ENCODE data around the gene PIK3C3.
"Not testable (repeated sequence)": the region's sequence is repeated elsewhere in the genome, so short reads cannot be mapped to it uniquely, and the experiment has no call there.

Gene PIK3C3

DNA sequence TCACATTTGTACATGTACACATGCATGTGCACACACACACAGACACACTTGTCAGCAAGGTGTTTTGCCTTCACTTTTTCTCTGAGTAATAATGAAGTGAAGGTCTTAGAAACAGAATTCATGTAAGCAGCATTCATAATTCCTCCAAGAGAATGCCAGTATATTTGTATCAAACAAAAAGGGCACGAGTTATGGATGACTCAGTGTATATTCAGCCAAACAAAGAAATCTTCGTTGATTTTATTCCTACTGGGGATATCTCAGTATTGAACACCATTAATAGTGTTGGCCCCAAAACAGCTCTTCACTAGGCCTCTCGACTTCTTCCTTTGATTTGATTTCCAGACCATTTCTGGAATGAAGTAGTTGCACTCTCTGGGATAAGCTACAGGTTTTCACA, 125.3 kb downstream of the PIK3C3 start:
- no peak for DNase-seq

DNA sequence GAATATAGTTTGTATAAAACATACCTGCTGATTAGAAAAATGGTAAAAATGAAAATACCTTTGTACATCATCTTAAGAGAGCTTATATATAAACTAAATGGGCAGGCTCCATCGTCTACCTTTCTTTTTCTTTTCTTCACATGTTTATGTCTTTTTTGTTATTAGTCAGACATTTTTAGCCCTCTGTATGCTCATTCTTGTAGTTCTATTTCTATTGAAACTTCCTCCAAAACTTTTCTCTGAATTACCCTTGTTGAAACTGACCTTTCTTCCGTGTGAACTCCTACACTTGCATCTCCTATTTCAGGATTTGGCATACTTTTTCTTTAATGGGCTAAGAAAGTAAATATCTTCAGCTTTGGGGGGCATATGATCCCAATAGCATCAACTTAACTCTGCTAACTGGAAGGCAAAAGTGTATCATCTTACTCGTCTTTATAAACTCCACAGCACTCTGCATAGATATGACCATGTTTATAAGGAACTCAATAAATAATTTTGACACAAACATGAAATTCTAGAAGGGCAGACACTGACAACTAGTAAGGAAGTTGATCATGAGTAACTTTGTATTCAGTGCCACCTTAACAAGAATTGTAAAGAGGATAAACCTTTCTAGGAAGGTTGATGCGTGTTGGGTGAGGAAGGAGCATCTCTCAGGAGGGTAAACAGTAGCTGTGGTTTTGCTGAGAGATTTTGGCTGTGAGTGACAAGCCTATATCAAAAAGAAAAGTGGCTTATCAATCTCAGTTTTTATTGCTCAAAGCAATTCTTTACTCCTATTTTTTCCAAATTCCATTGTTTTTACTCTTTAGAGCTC, 127.6 kb downstream of the PIK3C3 start:
- no peak for DNase-seq

DNA sequence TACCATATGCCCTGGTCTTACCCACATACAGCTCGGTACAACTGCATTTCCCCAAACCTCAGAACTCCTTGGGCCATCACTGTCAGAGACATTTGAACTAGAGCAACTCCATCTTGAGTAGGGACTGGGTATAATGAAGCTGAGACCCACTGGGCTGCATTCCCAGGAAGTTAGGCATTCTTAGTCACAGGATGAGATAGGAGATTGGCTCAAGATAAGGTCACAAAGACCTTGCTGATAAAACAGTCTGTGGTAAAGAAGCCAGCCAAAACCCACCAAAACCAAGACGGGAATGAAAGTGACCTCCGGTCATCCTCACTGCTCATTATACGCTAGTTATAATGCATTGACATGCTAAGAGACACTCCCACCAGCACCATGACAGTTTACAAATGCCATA, 131.3 kb downstream of the PIK3C3 start:
- peak; percentile 38 for DNase-seq

DNA sequence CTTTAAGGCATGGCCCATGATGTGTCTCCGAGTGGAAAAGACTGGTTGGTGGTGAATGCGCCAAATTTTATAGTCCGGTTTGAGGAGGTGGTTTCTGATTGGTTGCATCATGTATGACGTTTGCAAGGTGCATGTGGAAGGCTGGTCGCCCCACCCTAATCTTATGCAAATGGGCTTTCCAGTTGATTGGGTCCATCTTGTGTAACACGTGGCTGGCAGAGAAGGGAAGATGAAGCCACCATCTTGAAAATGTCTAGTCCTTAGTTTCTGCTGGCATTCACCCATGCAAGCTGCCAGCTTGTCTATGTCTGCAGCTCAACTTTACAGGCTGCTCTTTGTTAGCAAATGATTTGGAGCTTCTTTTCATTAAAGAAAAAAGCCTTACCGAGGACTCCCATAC, 132.2 kb downstream of the PIK3C3 start:
- DNase-seq: no peak

DNA sequence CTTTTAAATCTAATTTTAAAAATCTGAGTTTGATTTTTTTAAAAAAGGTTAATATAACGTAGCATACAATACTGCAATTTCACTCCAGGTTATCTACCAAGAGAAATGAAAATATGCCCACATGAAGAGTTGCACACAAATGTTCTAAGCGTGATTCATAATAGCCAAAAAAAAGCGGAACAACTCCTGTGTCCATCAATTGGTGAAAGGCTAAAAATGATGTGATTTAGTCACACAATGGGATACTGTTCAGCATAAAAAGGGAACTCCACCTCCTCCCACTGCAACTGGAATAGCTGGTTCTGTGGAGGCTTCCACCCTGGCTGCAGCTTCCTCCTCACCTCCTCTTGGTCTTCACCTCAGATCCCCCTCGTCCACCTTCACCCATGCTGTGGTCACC, 132.8 kb downstream of the PIK3C3 start:
- DNase-seq: no peak

DNA sequence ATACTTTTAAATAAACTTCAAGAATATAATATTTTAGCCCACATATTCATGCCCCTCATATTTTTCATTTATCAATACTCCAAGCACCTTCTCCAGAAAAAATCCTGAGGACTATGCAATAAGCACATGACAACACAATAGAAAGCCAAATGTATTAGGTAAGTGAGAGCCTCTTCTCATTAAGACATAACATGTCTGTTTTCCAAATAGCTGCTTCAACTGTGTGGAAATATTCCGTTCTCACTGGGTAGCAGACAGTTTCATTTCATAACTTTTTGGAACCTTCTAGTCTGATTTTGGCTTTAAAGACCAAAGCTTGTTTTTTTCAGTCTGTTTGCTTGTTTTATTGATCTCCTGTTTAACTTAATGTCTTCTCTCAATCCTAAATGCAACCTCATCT, 137.8 kb downstream of the PIK3C3 start:
- no peak for DNase-seq

DNA sequence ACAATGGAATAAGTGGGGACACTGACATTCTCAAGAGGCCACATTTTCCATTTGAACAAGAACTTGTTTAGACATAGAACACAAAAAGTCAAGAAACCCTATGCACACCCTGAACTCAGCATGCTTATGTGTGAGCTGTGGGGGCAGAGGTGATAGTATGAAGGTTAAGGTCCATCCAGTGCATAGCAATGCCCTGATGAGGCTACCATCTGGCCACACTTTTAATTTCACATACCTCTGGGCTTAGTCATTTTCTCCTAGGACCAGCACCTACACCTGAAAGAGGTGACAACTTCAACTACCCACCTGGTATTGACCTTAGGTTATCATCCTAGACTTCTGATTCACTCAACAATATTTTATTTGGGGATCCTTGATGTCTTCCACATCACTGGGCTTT, 139.8 kb downstream of the PIK3C3 start:
- no peak for DNase-seq

DNA sequence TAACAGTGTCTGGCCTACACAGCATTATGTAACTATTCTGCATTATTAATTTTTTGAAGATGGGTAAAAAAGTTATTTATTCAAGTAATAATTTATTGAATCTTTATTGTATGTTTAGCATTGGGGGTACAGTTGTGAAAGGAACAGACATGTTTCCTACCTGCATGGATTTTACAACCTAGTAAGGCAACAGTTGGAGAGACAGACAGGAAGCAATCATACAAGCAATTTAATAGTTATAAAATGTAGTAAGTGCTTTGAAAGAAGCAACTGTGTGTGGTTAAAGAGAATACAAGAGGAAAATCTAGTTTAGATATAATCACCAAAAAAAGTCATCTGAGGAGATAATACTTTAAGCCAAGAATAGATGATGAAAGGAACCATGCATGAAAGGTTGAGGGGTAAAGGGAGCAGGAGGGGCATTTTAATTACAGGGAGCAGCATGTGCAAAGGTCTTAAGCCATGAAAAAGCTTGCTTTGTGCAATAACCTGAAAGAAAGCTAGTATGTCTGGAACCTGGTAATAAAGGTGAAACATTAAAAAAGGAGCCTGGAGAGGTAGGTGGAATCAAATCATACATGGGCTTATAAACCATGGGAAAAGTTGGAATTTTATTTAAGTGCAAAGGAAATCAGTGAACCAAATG, 140.8 kb downstream of the PIK3C3 start:
- DNase-seq: no peak

DNA sequence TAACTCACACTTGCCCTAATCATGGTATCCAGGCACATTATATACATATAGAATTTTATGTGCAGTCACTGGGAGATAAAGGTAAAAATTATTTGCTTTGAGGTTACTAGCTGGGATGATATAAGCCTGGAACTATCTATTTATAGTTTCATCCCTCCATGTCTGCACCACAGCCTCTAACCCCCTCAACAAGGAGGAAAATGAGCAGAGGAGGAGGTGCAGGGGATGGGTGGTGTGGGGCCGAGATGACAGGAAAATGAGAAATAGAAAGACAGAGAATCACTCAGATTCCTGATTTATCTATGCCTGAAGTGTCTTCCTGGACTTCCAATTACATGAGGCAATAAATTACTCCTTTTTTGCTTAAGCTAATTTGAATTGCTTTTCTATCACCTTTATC, 145.2 kb downstream of the PIK3C3 start:
- no peak for DNase-seq

DNA sequence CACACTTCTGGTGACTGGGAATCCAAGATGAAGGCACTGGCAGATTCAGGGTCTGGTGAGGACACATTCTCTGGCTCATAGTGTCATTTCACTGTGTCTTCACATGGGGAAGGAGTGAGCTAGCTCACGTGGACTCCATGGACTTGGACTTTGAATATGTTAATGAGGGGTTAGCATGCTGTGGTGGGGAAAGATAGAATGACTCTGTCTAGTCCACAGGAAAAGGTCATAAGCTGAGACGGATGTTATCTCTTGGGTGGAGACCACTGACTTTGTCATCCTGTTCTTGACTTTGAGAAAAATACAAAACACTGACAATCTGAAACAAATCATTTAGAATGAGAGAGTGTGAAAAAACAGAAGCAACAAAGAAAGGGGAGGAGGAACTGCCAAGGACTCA, 145.9 kb downstream of the PIK3C3 start:
- no peak for DNase-seq

DNA sequence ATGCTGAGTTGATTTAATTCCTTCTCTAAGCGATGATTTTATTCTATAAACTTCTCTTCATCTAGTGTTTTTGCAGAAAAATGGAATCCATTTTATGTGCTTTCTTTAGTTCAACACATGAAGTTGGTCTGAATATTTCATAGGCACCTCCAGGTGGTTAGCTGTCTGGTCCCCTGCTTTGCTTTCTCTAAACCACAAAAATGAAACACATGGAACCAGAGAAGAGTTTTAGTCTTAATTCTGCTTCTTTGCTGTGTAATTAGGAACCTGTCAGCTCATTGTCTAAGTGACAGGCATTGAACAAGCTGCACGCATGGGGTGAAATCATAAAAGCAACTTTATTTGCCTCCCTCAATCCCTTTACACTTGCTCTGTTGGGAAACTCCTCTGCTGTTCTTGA, 150.4 kb downstream of the PIK3C3 start:
- no peak for DNase-seq

DNA sequence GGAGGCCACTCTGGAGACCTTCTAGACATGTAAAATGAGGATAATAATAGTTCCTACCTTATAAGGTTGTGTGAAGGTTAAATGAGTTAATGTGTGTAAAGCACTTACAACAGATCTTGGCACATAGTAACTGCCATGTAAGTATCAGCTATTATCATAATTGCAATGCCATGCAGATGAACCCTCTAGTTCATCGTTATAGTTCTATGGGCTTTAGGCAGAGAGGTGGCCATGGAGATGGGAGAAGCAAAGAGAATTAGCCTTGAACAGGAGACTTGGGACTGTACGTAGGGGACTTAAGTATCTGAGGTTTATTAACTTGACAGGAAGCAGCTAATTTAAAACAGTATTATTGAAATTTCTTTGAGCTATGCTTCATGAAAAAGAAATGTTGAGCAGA, 151.8 kb downstream of the PIK3C3 start:
- DNase-seq: no peak

DNA sequence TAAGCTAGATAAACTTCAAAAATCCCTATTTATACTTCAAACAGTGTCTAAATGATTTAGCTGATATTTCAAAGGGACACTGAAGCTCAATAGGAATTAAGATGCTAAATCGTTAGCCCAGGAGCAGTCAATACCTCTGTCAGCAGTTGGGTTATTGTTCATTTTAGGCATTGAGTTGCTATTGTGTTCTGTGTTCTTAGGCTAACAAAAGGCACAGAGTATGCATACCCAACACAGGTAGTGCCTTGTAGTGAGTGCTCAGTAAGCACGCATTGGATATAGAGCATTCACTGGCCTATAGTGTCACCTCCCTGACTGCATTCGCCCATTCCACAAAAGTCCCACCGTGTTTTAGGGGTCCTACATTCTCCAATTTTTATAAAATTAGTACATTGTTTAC, 152.3 kb downstream of the PIK3C3 start:
- no peak for DNase-seq

DNA sequence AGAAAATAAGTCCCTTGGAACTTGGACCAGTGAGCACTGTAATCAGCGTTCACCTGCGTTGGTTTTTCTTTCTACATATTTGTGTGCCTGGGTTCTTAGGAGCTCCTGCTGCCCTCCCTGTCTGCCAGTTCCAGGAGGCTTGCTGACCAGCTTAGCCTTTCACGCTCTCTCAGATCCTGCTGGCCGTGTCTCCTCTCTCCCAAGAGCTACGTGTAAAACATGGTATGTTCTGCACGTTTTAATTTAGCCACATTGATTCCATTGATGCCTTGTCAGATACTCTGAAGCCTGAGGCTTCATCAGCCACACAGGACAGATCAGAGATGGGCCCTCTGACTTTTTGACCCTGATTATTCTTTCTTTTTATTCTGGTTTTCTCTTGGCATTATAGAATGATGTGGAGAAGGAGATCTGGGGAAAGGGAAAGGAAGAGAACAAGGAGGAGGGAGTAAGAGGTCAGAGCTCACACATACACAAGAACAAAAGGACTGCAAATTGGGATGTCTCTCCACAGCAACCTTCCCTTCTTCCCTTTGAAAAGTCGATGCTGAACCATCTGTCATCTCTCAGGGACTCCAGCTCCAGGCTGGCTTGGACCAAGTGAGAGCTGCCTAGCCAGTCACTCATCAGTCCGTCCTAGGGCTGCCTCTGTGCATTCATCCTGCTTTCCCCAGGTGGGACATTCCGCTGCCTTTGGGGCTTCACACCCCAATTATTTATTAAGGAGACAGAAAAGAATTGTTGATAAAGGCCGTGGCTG, 152.8 kb downstream of the PIK3C3 start:
- no peak for DNase-seq

DNA sequence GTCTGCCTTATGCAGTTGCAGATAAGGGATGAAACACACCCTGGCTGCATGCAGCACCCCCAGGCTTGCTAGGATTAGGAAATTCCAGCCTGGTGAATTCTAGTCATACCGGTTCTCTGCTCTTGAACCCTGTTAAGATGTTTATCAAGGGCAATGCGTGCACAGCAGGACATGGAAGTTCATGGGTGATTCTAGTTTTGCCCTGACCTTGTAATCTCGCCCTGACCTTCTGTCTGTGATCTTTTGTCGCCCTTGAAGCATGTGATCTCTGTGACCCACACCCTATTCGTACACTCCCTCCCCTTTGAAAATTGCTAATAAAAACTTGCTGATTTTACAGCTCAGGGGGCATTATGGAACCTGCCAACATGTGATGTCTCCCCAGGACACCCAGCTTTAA, 157.1 kb downstream of the PIK3C3 start:
- DNase-seq: not testable (repeated sequence)

DNA sequence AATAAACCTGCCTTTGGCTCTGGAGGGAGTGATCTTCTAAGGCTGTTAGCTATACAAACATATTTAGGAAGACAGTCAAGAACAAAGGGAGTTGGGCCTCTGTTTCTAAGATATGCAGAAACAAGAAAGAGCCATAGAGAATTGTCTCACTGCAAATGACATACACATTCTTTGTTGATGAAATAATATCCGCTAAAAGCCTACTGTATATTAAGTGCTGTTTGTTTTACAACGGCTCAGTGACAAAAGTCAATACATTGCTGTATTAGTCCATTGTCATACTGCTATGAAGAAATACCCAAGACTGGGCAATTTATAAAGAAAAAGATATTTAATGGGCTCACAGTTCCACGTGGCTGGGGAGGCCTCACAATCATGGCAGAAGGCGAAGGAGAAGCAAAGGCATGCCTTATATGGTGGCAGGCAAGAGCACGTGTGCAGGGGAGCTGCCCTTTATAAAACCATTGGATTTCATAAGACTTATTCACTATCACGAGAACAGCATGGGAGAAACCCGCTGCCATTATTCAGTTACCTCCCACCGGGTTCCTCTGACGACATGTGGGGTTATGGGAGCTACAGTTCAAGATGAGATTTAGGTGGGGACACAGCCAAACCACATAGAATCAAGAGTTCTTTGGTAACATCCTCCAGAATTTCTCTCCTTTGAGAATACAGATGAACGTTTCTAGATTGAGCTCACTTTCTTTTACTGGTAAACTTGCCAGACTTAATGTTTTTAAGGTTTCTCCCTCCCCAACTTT, 157.8 kb downstream of the PIK3C3 start:
- DNase-seq: peak; percentile 23

DNA sequence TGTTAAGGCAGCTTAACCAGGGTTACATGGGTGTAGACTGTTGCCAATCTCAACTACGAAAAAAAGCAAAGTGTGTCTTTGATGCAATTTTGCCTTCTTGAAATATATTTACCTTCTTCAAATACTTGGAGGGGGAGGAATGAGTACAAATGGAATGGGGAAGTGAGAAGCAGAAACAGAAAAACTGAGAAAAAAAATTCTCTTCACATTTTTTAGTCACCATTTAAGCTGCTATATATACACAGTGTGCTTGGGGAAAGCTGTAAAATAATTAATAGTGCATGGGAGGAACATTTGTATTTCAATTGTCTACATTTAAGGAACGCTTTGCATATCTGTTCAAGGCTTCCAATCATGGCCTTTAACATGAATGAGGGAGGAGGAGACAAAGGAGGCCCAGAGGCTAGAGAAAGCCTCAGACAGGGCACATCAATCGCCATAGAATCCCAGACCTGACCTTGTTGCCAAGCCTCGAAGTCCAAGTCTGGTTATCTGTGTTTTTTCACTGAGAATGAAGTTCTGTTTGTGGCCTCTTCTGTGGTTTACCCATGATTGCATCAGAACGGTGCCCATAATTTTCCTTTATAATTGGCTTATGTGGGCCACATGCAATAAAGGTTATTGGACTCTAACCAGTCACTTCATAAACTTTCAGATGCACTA, 158.6 kb downstream of the PIK3C3 start:
- DNase-seq: peak; percentile 61

DNA sequence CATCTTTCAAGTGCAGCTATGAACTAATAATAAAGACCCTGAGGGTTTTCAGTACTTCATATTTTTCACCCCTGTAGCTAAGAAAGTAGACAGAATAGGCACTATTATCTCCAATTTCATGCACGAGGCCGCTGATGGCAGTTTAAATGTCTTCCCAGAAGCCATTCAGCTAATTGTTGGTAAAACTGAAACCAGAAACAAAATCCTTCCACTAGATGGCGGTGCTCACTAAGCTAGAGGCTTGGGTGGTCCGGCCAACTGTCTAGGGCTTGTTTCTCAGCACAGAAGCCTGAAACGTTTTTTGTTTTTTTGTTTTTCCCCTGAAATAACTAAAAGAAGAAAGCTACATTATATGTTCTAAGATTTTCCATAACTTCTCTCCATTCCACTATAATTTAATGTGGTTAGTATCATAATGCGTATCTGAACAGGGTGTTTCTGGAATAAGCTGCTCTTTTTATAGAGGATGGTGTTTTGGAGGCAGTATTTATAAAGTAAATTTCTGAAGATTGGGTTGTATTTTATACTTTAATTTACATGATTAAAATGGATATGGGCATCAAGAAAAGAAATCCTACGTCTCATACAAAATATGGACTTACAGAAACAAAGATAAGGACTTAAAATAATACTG, 159.4 kb downstream of the PIK3C3 start:
- peak; percentile 82 for DNase-seq

DNA sequence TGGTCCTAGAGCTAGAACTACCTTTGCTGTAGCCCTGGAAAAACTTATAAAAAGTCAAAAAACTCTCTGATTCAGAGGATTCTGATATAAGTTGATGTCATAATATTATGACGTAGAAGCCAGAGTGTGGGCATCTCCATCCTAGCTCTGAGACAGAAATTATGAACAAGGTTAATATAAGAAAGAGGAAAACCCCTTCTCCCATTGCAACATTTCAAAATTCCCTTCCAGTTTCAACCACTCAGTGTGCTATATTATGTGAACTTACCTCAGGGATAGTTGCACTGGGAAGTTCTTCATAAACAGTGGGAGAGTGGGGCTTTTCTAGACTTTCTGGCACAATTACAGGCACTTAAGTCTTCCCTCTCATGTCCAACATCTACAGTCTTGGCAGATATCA, 171.6 kb downstream of the PIK3C3 start:
- DNase-seq: no peak

DNA sequence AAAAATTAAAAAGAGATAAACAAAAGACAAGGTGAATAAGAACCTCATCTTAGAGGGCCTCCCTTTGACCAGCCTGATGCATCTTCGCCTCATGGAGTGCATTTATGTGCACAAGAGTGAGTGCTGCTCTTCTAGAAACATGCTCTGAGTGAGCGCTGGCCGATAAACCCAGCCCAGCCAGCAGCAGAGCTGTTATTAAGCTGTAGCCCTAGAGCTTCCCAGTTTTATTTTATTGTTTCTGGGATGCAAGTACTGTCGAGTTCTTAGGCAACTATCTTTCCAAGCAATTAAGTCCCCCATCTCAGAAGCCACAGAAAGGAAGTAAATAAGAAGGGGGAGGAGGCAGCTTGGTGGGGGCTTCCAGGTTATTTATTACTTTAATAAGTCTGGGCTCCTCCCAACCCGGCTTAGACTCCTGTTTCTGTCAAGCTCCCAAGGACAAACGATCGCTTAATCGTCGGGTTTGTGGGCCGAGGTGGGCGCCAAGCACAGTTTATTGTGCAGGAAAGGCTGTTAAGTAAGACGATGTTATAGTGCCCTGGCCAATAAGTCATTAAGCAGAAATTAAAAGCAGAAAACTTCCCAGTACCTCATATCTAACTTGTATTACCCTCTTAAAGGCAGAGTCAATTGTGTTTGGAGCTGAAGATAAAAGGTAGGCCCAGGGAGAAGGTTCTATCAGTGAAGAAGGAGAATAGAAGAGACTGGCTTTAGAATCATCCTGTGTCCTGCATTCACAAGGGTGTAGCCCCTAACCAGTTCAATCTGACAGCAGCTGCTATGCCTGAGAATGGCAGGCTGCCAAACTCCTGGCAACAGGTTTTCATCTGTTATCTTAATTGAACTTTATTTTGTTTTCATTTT, 176.3 kb downstream of the PIK3C3 start:
- DNase-seq: no peak

DNA sequence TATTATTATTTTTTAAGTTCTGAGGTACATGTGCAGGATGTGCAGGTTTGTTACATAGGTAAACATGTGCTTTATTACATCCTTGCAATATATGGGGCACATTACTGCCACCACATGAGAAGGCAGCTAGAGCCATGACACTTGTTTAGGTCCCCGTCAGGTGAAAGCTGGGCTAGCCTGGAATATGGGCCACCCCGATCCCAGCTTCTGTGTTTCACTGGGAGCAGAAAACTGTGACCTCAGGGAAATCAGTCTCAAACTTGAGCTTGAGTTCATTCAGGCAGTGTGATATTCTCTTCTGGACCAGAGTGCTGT, 176.9 kb downstream of the PIK3C3 start:
- no peak for DNase-seq

Measured in fibroblast of skin of right biceps (primary cell).